HepG2 (cell line): ENCODE results near the gene HNRNPA0. TPM values are rescaled to one million over a fixed set of nuclear protein-coding genes. Genes with fewer than 3 reads are reported as not detected.
A peak's percentile ranks its signal among the peaks of the same experiment; 100 is the strongest.

Source experiments
- CHD4 ChIP-seq: fragments of 200-600 bp; sonication (generic); IDR thresholded peaks from 2 replicates; pipeline ENCODE4 v1.7.0; 2017; ENCODE audit warnings: mild to moderate bottlenecking, low read length, borderline replicate concordance
- FOXP1 ChIP-seq, 2 experiments: fragments of 450-650 bp in 1 of 2; IDR thresholded peaks; 2 replicates each; pipeline ENCODE4 v1.6.1; 2017 to 2018; ENCODE audit warnings: antibody characterized with exemption in 1 of 2
- HCFC1 ChIP-seq: fragments of 150-350 bp; IDR thresholded peaks from 2 replicates; pipeline ENCODE4 v1.6.1; 2014; ENCODE audit warnings: low read depth, low read length
- MBD4 ChIP-seq: IDR thresholded peaks from 2 replicates; pipeline ENCODE4 v1.6.1; 2012; ENCODE audit warnings: low read length, inconsistent platforms, borderline replicate concordance
- MTA1 ChIP-seq: sonication (generic); formaldehyde crosslinking; IDR thresholded peaks from 2 replicates; pipeline ENCODE4 v1.4.0; 2020; ENCODE audit warnings: missing genetic modification reagents, mild to moderate bottlenecking, borderline replicate concordance
- MZF1 ChIP-seq: sonication (generic); formaldehyde crosslinking; IDR thresholded peaks from 2 replicates; pipeline ENCODE4 v1.8.1; 2023; ENCODE audit warnings: mild to moderate bottlenecking, missing genetic modification reagents, borderline replicate concordance
- NFE2L1 ChIP-seq: sonication (generic); formaldehyde crosslinking; IDR thresholded peaks from 2 replicates; pipeline ENCODE4 v1.4.0; 2020; ENCODE audit warnings: missing genetic modification reagents, mild to moderate bottlenecking, borderline replicate concordance
- NFYC ChIP-seq: IDR thresholded peaks from 2 replicates; pipeline ENCODE4 v1.6.1; 2016; ENCODE audit warnings: missing genetic modification reagents, missing compliant biosample characterization
- NR3C1 ChIP-seq: sonication (generic); formaldehyde crosslinking; IDR thresholded peaks from 2 replicates; pipeline ENCODE4 v1.4.0; 2020; ENCODE audit warnings: missing genetic modification reagents
- SRSF1 ChIP-seq: fragments of 200-400 bp; formaldehyde crosslinking; optimal IDR thresholded peaks from 2 replicates; pipeline ENCODE3; 2017; ENCODE audit warnings: mild to moderate bottlenecking, low read depth, low read length, moderate library complexity
- ZBTB21 ChIP-seq: sonication (generic); formaldehyde crosslinking; IDR thresholded peaks from 2 replicates; pipeline ENCODE4 v1.4.0; 2020; ENCODE audit warnings: missing genetic modification reagents
- ZFP37 ChIP-seq: sonication (generic); formaldehyde crosslinking; IDR thresholded peaks from 2 replicates; pipeline ENCODE4 v1.4.0; 2020; ENCODE audit warnings: missing genetic modification reagents, borderline replicate concordance
- ZNF3 ChIP-seq: IDR thresholded peaks from 2 replicates; pipeline ENCODE4 v1.7.0; 2017; ENCODE audit warnings: inconsistent platforms
- ZSCAN25 ChIP-seq: sonication (generic); formaldehyde crosslinking; IDR thresholded peaks from 2 replicates; pipeline ENCODE4 v1.8.0; 2022; ENCODE audit warnings: mild to moderate bottlenecking, missing genetic modification reagents
- polyA plus RNA-seq, 8 experiments: library from polyadenylated mRNA; depleted of rRNA in 3 of 8; stranded (reverse) in 7 of 8; unstranded in 1 of 8; fragments of >200 nt; fragmentation: Illumina TruSeq in 4 of 8; extraction: Trizol in 4 of 8; gene quantifications; 2 replicates each; pipeline versions ENCODE4 v1.2.1 to v1.2.3, GENCODE V29; 2011 to 2016; ENCODE audit warnings: low read depth in 4 of 8, missing spikeins in 1 of 8, mixed read lengths in 1 of 8; ENCODE audit not compliant: insufficient read depth in 1 of 8
- total RNA-seq, 5 experiments: library from RNA; depleted of rRNA; stranded (reverse); fragments of >200 nt; fragmentation: Illumina TruSeq; extraction: Trizol; gene quantifications; 2 replicates each; pipeline ENCODE4 v1.2.3, GENCODE V29; 2016; ENCODE audit warnings: low read depth in 1 of 5
- TF ChIP-seq, protein P1 (sequence below): sonication (generic); formaldehyde crosslinking; IDR thresholded peaks from 2 replicates; pipeline ENCODE4 v1.5.1; 2020; ENCODE audit warnings: missing genetic modification reagents, mild to moderate bottlenecking, borderline replicate concordance
- TF ChIP-seq, protein P2 (sequence below): sonication (generic); formaldehyde crosslinking; IDR thresholded peaks from 2 replicates; pipeline ENCODE4 v1.4.0; 2020; ENCODE audit warnings: missing genetic modification reagents
- TF ChIP-seq, protein P3 (sequence below): sonication (generic); formaldehyde crosslinking; conservative IDR thresholded peaks from 2 replicates; pipeline ENCODE4 v1.4.0; 2020; ENCODE audit warnings: mild to moderate bottlenecking, missing genetic modification reagents, moderate library complexity
- TF ChIP-seq, protein P4 (sequence below): IDR thresholded peaks from 2 replicates; pipeline ENCODE4 v1.6.1; 2016; ENCODE audit warnings: mild to moderate bottlenecking, missing biosample characterization, missing genetic modification reagents

The HNRNPA0 gene
- total and polyA plus RNA-seq, 2 of the 13 experiments (the other 11 are each of a cell fraction or from before 2014, with no cell fraction given) = 9.0 to 12.9 TPM

DNA sequence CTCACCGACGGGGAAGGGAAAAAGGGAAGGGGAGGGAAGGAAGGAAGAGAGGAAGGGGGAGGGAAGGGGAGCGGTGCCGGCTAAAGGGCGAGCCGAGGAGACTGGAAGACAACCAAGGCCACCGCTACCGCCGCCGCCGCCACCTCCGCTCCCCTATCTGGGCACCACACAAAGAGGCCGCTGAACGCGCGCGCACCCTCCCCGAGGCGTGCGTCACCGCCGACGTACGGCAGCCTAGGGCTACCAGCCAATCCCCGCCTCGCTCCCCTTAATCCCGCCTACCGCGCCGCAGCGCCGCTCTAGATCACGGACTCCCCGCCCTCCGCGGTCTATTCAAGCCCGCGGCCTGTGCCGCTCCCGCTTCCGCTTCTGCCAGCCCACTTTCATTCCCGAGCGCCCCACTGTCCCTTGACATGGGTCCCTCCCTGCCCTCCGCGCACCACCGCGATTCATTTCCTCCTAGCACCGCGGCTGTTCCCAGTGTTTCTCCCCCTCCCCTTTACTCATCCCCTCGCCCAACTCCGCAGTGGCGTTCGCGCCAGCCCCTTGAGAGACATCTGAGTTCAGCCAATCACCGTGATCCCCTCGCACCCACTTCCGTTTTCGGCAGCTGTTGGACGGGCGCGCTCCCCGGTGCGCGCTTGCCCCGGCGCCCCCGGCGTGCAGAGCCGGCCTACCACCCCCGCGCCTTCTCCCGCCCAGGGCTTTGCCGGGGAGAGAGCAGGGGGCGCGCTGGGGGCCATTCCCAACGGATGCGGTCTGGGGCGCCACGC lies at the start of gene HNRNPA0 (continued):
- TF ChIP-seq, protein P1, sequence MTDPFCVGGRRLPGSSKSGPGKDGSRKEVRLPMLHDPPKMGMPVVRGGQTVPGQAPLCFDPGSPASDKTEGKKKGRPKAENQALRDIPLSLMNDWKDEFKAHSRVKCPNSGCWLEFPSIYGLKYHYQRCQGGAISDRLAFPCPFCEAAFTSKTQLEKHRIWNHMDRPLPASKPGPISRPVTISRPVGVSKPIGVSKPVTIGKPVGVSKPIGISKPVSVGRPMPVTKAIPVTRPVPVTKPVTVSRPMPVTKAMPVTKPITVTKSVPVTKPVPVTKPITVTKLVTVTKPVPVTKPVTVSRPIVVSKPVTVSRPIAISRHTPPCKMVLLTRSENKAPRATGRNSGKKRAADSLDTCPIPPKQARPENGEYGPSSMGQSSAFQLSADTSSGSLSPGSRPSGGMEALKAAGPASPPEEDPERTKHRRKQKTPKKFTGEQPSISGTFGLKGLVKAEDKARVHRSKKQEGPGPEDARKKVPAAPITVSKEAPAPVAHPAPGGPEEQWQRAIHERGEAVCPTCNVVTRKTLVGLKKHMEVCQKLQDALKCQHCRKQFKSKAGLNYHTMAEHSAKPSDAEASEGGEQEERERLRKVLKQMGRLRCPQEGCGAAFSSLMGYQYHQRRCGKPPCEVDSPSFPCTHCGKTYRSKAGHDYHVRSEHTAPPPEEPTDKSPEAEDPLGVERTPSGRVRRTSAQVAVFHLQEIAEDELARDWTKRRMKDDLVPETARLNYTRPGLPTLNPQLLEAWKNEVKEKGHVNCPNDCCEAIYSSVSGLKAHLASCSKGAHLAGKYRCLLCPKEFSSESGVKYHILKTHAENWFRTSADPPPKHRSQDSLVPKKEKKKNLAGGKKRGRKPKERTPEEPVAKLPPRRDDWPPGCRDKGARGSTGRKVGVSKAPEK = no peak
- TF ChIP-seq ZSCAN25 (CRISPR knock-in tag) = no peak; the same call in 1 of the 2 replicates
- no peak for TF ChIP-seq MBD4
- peak; percentile 100 for TF ChIP-seq SRSF1
- no peak for TF ChIP-seq NFE2L1 (CRISPR knock-in tag)
- TF ChIP-seq FOXP1 (IDR thresholded peaks at IDR 0.05) = peak; percentile 68; the same call in 1 of the 2 replicates
- TF ChIP-seq FOXP1 (CRISPR knock-in tag; IDR thresholded peaks at IDR 0.05) = no peak
- TF ChIP-seq HCFC1 = no peak; the same call in 1 of the 2 replicates
- peak; percentile 58; the same call in 1 of the 2 replicates for TF ChIP-seq MTA1
- TF ChIP-seq ZFP37 = no peak
- no peak for TF ChIP-seq CHD4
- no peak for TF ChIP-seq ZNF3
- TF ChIP-seq, protein P2, sequence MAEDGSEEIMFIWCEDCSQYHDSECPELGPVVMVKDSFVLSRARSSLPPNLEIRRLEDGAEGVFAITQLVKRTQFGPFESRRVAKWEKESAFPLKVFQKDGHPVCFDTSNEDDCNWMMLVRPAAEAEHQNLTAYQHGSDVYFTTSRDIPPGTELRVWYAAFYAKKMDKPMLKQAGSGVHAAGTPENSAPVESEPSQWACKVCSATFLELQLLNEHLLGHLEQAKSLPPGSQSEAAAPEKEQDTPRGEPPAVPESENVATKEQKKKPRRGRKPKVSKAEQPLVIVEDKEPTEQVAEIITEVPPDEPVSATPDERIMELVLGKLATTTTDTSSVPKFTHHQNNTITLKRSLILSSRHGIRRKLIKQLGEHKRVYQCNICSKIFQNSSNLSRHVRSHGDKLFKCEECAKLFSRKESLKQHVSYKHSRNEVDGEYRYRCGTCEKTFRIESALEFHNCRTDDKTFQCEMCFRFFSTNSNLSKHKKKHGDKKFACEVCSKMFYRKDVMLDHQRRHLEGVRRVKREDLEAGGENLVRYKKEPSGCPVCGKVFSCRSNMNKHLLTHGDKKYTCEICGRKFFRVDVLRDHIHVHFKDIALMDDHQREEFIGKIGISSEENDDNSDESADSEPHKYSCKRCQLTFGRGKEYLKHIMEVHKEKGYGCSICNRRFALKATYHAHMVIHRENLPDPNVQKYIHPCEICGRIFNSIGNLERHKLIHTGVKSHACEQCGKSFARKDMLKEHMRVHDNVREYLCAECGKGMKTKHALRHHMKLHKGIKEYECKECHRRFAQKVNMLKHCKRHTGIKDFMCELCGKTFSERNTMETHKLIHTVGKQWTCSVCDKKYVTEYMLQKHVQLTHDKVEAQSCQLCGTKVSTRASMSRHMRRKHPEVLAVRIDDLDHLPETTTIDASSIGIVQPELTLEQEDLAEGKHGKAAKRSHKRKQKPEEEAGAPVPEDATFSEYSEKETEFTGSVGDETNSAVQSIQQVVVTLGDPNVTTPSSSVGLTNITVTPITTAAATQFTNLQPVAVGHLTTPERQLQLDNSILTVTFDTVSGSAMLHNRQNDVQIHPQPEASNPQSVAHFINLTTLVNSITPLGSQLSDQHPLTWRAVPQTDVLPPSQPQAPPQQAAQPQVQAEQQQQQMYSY (CRISPR knock-in tag) = no peak
- TF ChIP-seq, protein P3, sequence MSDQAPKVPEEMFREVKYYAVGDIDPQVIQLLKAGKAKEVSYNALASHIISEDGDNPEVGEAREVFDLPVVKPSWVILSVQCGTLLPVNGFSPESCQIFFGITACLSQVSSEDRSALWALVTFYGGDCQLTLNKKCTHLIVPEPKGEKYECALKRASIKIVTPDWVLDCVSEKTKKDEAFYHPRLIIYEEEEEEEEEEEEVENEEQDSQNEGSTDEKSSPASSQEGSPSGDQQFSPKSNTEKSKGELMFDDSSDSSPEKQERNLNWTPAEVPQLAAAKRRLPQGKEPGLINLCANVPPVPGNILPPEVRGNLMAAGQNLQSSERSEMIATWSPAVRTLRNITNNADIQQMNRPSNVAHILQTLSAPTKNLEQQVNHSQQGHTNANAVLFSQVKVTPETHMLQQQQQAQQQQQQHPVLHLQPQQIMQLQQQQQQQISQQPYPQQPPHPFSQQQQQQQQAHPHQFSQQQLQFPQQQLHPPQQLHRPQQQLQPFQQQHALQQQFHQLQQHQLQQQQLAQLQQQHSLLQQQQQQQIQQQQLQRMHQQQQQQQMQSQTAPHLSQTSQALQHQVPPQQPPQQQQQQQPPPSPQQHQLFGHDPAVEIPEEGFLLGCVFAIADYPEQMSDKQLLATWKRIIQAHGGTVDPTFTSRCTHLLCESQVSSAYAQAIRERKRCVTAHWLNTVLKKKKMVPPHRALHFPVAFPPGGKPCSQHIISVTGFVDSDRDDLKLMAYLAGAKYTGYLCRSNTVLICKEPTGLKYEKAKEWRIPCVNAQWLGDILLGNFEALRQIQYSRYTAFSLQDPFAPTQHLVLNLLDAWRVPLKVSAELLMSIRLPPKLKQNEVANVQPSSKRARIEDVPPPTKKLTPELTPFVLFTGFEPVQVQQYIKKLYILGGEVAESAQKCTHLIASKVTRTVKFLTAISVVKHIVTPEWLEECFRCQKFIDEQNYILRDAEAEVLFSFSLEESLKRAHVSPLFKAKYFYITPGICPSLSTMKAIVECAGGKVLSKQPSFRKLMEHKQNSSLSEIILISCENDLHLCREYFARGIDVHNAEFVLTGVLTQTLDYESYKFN (CRISPR knock-in tag) = peak; percentile 48
- TF ChIP-seq NR3C1 (CRISPR knock-in tag) = no peak
- TF ChIP-seq, protein P4, sequence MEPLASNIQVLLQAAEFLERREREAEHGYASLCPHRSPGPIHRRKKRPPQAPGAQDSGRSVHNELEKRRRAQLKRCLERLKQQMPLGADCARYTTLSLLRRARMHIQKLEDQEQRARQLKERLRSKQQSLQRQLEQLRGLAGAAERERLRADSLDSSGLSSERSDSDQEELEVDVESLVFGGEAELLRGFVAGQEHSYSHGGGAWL = no peak; the same call in 1 of the 2 replicates
- TF ChIP-seq MZF1 (CRISPR knock-in tag) = no peak
- peak; percentile 89 for TF ChIP-seq NFYC
- TF ChIP-seq ZBTB21 (CRISPR knock-in tag) = no peak
